Stomach (tissue), 9 donors: ENCODE measurements around the gene MEIKIN. TPM values are rescaled to one million over a fixed set of nuclear protein-coding genes. Genes with fewer than 3 reads are reported as not detected.

ENCODE experiments used
- DNase-seq, 2 donors: peaks; one replicate each; pipeline versions ENCODE4 v3.0.0 to v3.0.0-alpha.2; 2013 to 2019
- H3K27ac ChIP-seq, 5 donors: fragments of 200-600 bp in 4 of 5; sonication (generic) in 4 of 5; one replicate each; pipeline ENCODE4 v1.5.1; 2013 to 2019; ENCODE audit warnings: mild to moderate bottlenecking in 1 of 5, moderate library complexity in 1 of 5
- H3K27me3 ChIP-seq, 3 donors: fragments of 200-600 bp; sonication (generic); one replicate each; pipeline ENCODE4 v1.5.1; 2017 to 2019; ENCODE audit warnings: mixed run types in 1 of 3
- H3K36me3 ChIP-seq, 4 donors: fragments of 200-600 bp; sonication (generic); 1 replicate in 3 of 4; 2 replicates in 1 of 4; pipeline ENCODE4 v1.5.1; 2016 to 2019
- H3K4me1 ChIP-seq, 4 donors: fragments of 200-600 bp; sonication (generic); one replicate each; pipeline ENCODE4 v1.5.1; 2016 to 2019
- H3K4me3 ChIP-seq, 4 donors: fragments of 200-600 bp; sonication (generic) in 3 of 4; one replicate each; pipeline ENCODE4 v1.5.1; 2016 to 2019; ENCODE audit warnings: mild to moderate bottlenecking in 1 of 4
- H3K9me3 ChIP-seq, 4 donors: fragments of 200-600 bp; sonication (generic); one replicate each; pipeline ENCODE4 v1.5.1; 2016 to 2019
- CTCF ChIP-seq, 7 experiments: fragments of 450-650 bp in 4 of 7; fragments of 200-600 bp in 3 of 7; sonication (generic) in 3 of 7; IDR thresholded peaks; one replicate each; pipeline ENCODE4 v1.5.1; 2016 to 2019; ENCODE audit warnings: antibody characterized with exemption in 7 of 7, control low read depth in 2 of 7, mild to moderate bottlenecking in 1 of 7
- EP300 ChIP-seq: sonication (generic); formaldehyde crosslinking; IDR thresholded peaks from one replicate; pipeline ENCODE4 v1.6.1; 2017; ENCODE audit warnings: antibody characterized with exemption
- POLR2A ChIP-seq, 4 donors: fragments of 450-650 bp; IDR thresholded peaks; one replicate each; pipeline ENCODE4 v1.6.1; 2016; ENCODE audit warnings: antibody characterized with exemption in 4 of 4, control low read depth in 2 of 4, mild to moderate bottlenecking in 1 of 4, moderate library complexity in 1 of 4
- POLR2AphosphoS5 ChIP-seq, 3 donors: sonication (generic); formaldehyde crosslinking; IDR thresholded peaks; one replicate each; pipeline ENCODE4 v1.6.1; 2016; ENCODE audit warnings: antibody characterized with exemption in 3 of 3
- WGBS, 5 donors: extraction: QIAGEN DNeasy Blood & Tissue Kit in 3 of 5; methylation state at CpG; one replicate each; pipeline versions ENCODE4 v1.1.5 to v1.1.7; 2013 to 2018; 5-methylcytosine and 5-hydroxymethylcytosine counted together
- intact Hi-C: fragments of 100-400 bp; cut with DNase I; formaldehyde crosslinking; loops from one replicate; pipeline ENCODE4 v1.15.1; 2023; ENCODE audit warnings: low total_unique reads
- polyA plus RNA-seq, 3 donors: library from polyadenylated mRNA; stranded (reverse); fragments of 200-250 nt; gene quantifications; one replicate each; pipeline ENCODE4 v1.2.3, GENCODE V29; 2013
- total RNA-seq, 5 donors: library from RNA; depleted of rRNA; stranded (reverse); fragments of >200 nt; gene quantifications; one replicate each; pipeline versions ENCODE4 v1.1.0 to v1.2.3, GENCODE V29; 2014 to 2016
- donor health status: healthy with polysubstance abuse.
- donor health status: Bipolar disorder and iron deficiency.
- donor health status: healthy.

Gene MEIKIN
- total and polyA plus RNA-seq, 8 donors: 0.37 TPM; not detected in 7

GRCh38 chr5:131790550-131790949 lies 154.9 kb downstream of the MEIKIN start:
- Histone ChIP-seq H3K4me3 (no peak overlapping the region), H3K36me3 (no peaks in the 10 kb centered on the region), H3K27ac (no peak overlapping the region), H3K4me1 (peaks cover 15 to 87% (median 44%) of the 10 kb centered on the region in 4 donors), H3K27me3 (no peaks in the 10 kb centered on the region), H3K9me3 (no peaks in the 10 kb centered on the region)
- intact Hi-C loops: no loop called here
- TF ChIP-seq POLR2AphosphoS5 (IDR thresholded peaks at IDR 0.05) (no peak), EP300 (no peak), POLR2A (IDR thresholded peaks at IDR 0.05) (no peak), CTCF (IDR thresholded peaks at IDR 0.05) (no peak)
- WGBS, 5 donors: 88 to 97% (median 93%) methylated on average over 2 of the region's 2 CpGs
- DNase-seq: no peak

- intact Hi-C loops: no loop called here
Observed at GRCh38 chr5:131789765-131790164, 155.7 kb downstream of the MEIKIN start.

GRCh38 chr5:131787736-131788135 lies 157.7 kb downstream of the MEIKIN start:
- H3K36me3 ChIP-seq: no peaks in the 10 kb centered on the region
- H3K9me3 ChIP-seq: no peaks in the 10 kb centered on the region
- no peaks in the 10 kb centered on the region for H3K27me3 ChIP-seq
- no peak for TF ChIP-seq POLR2AphosphoS5 (IDR thresholded peaks at IDR 0.05)
- no peak for TF ChIP-seq EP300
- TF ChIP-seq POLR2A (IDR thresholded peaks at IDR 0.05): no peak
- no peak for TF ChIP-seq CTCF (IDR thresholded peaks at IDR 0.05)
- H3K27ac ChIP-seq: no peak overlapping the region
- WGBS, 5 donors: 82 to 88% (median 85%) methylated on average over 4 of the region's 4 CpGs
- intact Hi-C loops: no loop called here
- no peak overlapping the region for H3K4me3 ChIP-seq
- H3K4me1 ChIP-seq: peaks cover 6 to 72% (median 35%) of the 10 kb centered on the region in 4 donors
- no peak for DNase-seq

More at GRCh38 chr5:131789765-131790164, 155.7 kb downstream of the MEIKIN start:
- TF ChIP-seq POLR2AphosphoS5 (IDR thresholded peaks at IDR 0.05): no peak
- TF ChIP-seq EP300: no peak
- TF ChIP-seq POLR2A (IDR thresholded peaks at IDR 0.05): no peak
- no peak for TF ChIP-seq CTCF (IDR thresholded peaks at IDR 0.05)
- Histone ChIP-seq H3K4me1 (peaks cover 13 to 82% (median 40%) of the 10 kb centered on the region in 4 donors), H3K9me3 (no peaks in the 10 kb centered on the region), H3K36me3 (no peaks in the 10 kb centered on the region), H3K27me3 (no peaks in the 10 kb centered on the region), H3K4me3 (no peak overlapping the region), H3K27ac (no peak overlapping the region)
- 80 to 92% (median 88%) methylated on average over 3 of the region's 3 CpGs for WGBS, 5 donors
- no peak for DNase-seq

GRCh38 chr5:131786900-131787692 lies 158.4 kb downstream of the MEIKIN start:
- TF ChIP-seq POLR2AphosphoS5 (IDR thresholded peaks at IDR 0.05) (no peak), POLR2A (IDR thresholded peaks at IDR 0.05) (no peak)
- no peak overlapping the region for H3K27ac ChIP-seq
- no peaks in the 10 kb centered on the region for H3K9me3 ChIP-seq
- intact Hi-C loops: no loop called here
- H3K36me3 ChIP-seq: no peaks in the 10 kb centered on the region
- peaks cover 6 to 66% (median 35%) of the 10 kb centered on the region in 4 donors for H3K4me1 ChIP-seq
- H3K4me3 ChIP-seq: no peak overlapping the region
- DNase-seq: no peak
- 63 to 72% (median 67%) methylated on average over 4 of the region's 4 CpGs for WGBS, 5 donors
- H3K27me3 ChIP-seq: no peaks in the 10 kb centered on the region

- WGBS, 5 donors: 74 to 95% (median 91%) methylated on average over 1 of the region's 1 CpG
- H3K27me3 ChIP-seq: no peaks in the 10 kb centered on the region
Observed at GRCh38 chr5:131786036-131786435, 159.4 kb downstream of the MEIKIN start.

More at GRCh38 chr5:131786036-131786435, 159.4 kb downstream of the MEIKIN start:
- H3K9me3 ChIP-seq: no peaks in the 10 kb centered on the region
- TF ChIP-seq EP300 (no peak), POLR2AphosphoS5 (IDR thresholded peaks at IDR 0.05) (no peak), POLR2A (IDR thresholded peaks at IDR 0.05) (no peak), CTCF (IDR thresholded peaks at IDR 0.05) (no peak)
- no peak overlapping the region for H3K27ac ChIP-seq
- intact Hi-C loops: no loop called here
- no peak overlapping the region for H3K4me3 ChIP-seq
- DNase-seq: no peak
- peaks cover 6 to 61% (median 31%) of the 10 kb centered on the region in 4 donors for H3K4me1 ChIP-seq
- no peaks in the 10 kb centered on the region for H3K36me3 ChIP-seq
